Fibroblast of lung (primary cell): Measurements from ENCODE around the gene PAQR5.

Experiments used
- CTCF ChIP-seq, 2 donors: IDR thresholded peaks in 1 of 2; conservative IDR thresholded peaks in 1 of 2; 1 replicate in 1 of 2; 2 replicates in 1 of 2; pipeline ENCODE4 v1.5.1; 2011 to 2012; ENCODE audit warnings: low read length in 2 of 2, control low read depth in 1 of 2, inconsistent platforms in 1 of 2, low read depth in 1 of 2, mild to moderate bottlenecking in 1 of 2
- EZH2 ChIP-seq: IDR thresholded peaks from 2 replicates; pipeline ENCODE4 v1.5.1; 2012; ENCODE audit warnings: low read length, control low read depth, mild to moderate bottlenecking; ENCODE audit errors: missing control alignments

GRCh38 chr15:69388260-69388705 is 89.6 kb downstream of the PAQR5 start:
- TF ChIP-seq CTCF (conservative IDR thresholded peaks at IDR 0.05 in 1 of 2, IDR thresholded peaks at IDR 0.05 in 1 of 2; ENCODE audit: low read depth in 1 of 2, low read length in 2 of 2), result no peak
- TF ChIP-seq EZH2, result no peak
